HG02943 (cell line): ENCODE results near the gene TRHDE.

ENCODE experiments used
- ATAC-seq: cut with Tn5 transposase; IDR thresholded peaks from one replicate; pipeline ENCODE4 v1.9.1; 2021; ENCODE audit warnings: mild to moderate bottlenecking, low read depth, moderate library complexity; ENCODE audit not compliant: unreplicated experiment

Gene TRHDE

GRCh38 chr12:72390146-72390545, 118.0 kb downstream of the TRHDE start:
- no peak for ATAC-seq

- no peak for ATAC-seq
Measured at GRCh38 chr12:72406111-72406510, 133.9 kb downstream of the TRHDE start.

GRCh38 chr12:72432037-72432604, 160.0 kb downstream of the TRHDE start:
- ATAC-seq, result no peak

GRCh38 chr12:72433298-72433697, 161.1 kb downstream of the TRHDE start:
- ATAC-seq, result no peak

- ATAC-seq, result no peak
Measured at GRCh38 chr12:72434999-72435398, 162.8 kb downstream of the TRHDE start.

- no peak for ATAC-seq
Measured at GRCh38 chr12:72442217-72442616, 170.0 kb downstream of the TRHDE start.

GRCh38 chr12:72444125-72444524, 172.0 kb downstream of the TRHDE start:
- no peak for ATAC-seq

GRCh38 chr12:72444566-72444965, 172.4 kb downstream of the TRHDE start:
- no peak for ATAC-seq

GRCh38 chr12:72448089-72448488, 175.9 kb downstream of the TRHDE start:
- ATAC-seq, result no peak

GRCh38 chr12:72448805-72449204, 176.6 kb downstream of the TRHDE start:
- ATAC-seq, result no peak

- ATAC-seq, result no peak
Measured at GRCh38 chr12:72453066-72453465, 180.9 kb downstream of the TRHDE start.

- no peak for ATAC-seq
Measured at GRCh38 chr12:72453550-72453949, 181.4 kb downstream of the TRHDE start.

GRCh38 chr12:72464471-72464870, 192.3 kb downstream of the TRHDE start:
- ATAC-seq, result no peak

GRCh38 chr12:72465155-72465554, 193.0 kb downstream of the TRHDE start:
- no peak for ATAC-seq

GRCh38 chr12:72465940-72466630, 193.9 kb downstream of the TRHDE start:
- ATAC-seq, result no peak

- ATAC-seq, result no peak
Measured at GRCh38 chr12:72467985-72468384, 195.8 kb downstream of the TRHDE start.

GRCh38 chr12:72468505-72468904, 196.3 kb downstream of the TRHDE start:
- no peak for ATAC-seq

- no peak for ATAC-seq
Measured at GRCh38 chr12:72471806-72472205, 199.6 kb downstream of the TRHDE start.

GRCh38 chr12:72472350-72472749, 200.2 kb downstream of the TRHDE start:
- ATAC-seq, result no peak

GRCh38 chr12:72476301-72476700, 204.1 kb downstream of the TRHDE start:
- ATAC-seq, result no peak

- no peak for ATAC-seq
Measured at GRCh38 chr12:72485017-72485701, 213.0 kb downstream of the TRHDE start.

- no peak for ATAC-seq
Measured at GRCh38 chr12:72491426-72491825, 219.3 kb downstream of the TRHDE start.
